Skin epidermis (tissue), 12 donors: ENCODE measurements around the gene SEMA7A.
"Not testable (repeated sequence)": the region's sequence is repeated elsewhere in the genome, so short reads cannot be mapped to it uniquely, and the experiment has no call there.

Experiments
- H3K27ac ChIP-seq, 21 experiments: fragments of 200-600 bp; sonication (generic) in 11 of 21; one replicate each; pipeline ENCODE4 v1.5.0; 2020; ENCODE audit warnings: mild to moderate bottlenecking in 3 of 21, inconsistent platforms in 2 of 21, moderate library complexity in 2 of 21
- H3K4me3 ChIP-seq, 7 experiments: fragments of 200-600 bp; sonication (generic) in 2 of 7; one replicate each; pipeline ENCODE4 v1.5.0; 2020; ENCODE audit warnings: inconsistent platforms in 2 of 7, mild to moderate bottlenecking in 2 of 7, moderate library complexity in 1 of 7

The SEMA7A gene

DNA sequence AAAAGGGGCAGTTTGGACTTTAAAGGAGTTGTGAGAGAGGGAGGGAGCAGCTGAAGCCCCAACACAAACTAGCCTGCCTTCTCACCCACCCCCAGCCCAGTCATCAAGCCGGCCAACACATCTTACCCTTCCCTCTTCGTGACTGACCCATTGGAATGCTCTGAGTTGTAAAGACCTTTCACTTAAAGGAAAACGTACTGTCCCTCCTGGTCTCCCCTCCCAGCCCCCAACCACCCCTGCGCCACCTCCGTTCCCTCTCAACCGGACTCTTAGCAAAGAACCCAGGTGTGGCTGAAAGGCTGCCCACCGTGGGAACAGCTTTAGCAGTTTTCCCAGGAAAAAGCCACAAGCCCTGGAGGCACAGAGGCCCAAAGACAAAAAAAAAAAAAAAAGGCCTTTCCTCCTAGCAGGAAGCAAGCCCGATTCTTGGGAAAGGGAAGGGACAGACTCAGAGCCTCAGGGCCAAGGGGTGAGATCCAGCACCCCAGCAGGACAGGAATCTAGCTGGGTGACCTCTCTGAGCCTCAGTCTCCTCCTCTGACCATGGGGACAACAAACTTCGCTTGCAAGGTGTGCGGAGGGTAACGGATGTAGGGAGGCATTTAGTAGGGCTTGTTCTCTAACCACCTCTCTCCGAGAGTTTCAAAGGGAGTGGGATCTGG is 68.7 kb downstream of the SEMA7A start:
- H3K27ac ChIP-seq: peak overlapping the region in 6 of 21 experiments; percentile 16 to 71 (median 68)

DNA sequence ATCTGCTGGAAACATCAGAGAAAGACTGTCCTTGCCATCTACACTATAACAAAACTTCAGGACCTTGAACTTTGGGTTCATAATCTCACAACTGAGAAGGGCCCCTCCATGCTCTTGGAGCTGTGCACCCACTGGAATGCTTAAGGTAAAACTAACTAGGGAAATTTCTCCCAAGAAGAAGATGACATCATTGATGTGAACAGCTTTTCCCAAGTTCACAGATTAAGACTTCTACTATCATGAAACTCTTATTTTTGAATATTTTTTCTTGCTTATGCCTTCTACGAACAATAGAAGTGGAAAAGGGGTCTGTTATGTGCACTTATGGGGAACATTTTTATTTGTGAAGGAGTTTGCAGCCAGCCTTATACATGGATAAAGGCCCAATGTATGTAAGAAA is 71.3 kb downstream of the SEMA7A start:
- Histone ChIP-seq H3K27ac (no peak overlapping the region), H3K4me3 (no peak overlapping the region)

More for the DNA sequence above, 68.7 kb downstream of the SEMA7A start:
- peak overlapping the region in 3 of 7 experiments; percentile 42 to 51 (median 51) for H3K4me3 ChIP-seq

DNA sequence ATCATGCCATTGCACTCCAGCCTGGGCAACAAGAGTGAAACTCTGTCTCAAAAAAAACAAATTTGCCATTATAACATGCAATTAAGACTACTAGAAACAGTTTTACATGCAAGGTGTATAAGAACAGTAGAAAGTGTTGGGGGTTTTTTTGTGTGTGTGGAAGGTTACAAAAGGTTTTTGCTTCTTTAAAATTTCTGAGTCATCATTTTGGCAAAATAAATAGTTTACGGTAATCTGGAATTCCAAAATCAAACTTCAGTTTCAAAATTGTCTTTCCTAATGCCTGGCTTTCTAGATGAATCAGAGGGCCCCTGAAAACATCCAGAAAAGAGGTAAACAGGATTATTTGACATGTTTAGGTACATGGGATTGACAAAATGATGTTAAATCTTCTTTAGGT is 72.9 kb downstream of the SEMA7A start:
- not testable (repeated sequence) for H3K4me3 ChIP-seq, H3K27ac ChIP-seq

DNA sequence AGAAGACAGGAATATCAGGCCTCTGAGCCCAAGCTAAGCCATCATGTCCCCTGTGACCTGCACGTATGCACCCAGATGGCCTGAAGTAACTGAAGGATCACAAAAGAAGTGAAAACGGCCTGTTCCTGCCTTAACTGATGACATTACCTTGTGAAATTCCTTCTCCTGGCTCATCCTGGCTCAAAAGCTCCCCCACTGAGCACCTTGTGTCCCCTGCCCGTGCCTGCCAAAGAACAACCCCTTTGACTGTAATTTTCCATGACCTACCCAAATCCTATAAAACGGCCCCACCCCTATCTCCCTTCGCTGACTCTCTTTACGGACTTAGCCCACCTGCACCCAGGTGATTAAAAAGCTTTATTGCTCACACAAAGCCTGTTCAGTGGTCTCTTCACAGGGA is 74.4 kb downstream of the SEMA7A start:
- H3K4me3 ChIP-seq, H3K27ac ChIP-seq: not testable (repeated sequence)
